Activated naive CD4-positive, alpha-beta T cell treated with anti-CD3 and anti-CD28 coated beads, Interleukin-2, amount 10 ng/mL, durations not matched to agents 7 days and 5 days (primary cell): ENCODE results near the gene DOK1.
"Not testable (repeated sequence)": the region's sequence is repeated elsewhere in the genome, so short reads cannot be mapped to it uniquely, and the experiment has no call there.

Experiments used
- CTCF ChIA-PET: fragments of 350-600 bp; sonication (Branson Sonifier 250); formaldehyde crosslinking; loops from one replicate; lab custom pipeline; 2021; ENCODE audit warnings: antibody characterized with exemption; lab: Charles Lee
- DNase-seq: peaks from one replicate; pipeline ENCODE4 v3.0.0-alpha.2; 2020
- H3K27ac Mint-ChIP-seq: one replicate; pipeline ENCODE4 v1.8.0; 2021; ENCODE audit warnings: mild to moderate bottlenecking, moderate library complexity, mixed read lengths
- H3K27me3 Mint-ChIP-seq: one replicate; pipeline ENCODE4 v1.8.0; 2021; ENCODE audit warnings: mild to moderate bottlenecking, mixed read lengths
- H3K36me3 Mint-ChIP-seq: one replicate; pipeline ENCODE4 v1.8.0; 2021; ENCODE audit warnings: mixed read lengths
- H3K4me1 Mint-ChIP-seq: one replicate; pipeline ENCODE4 v1.8.0; 2021; ENCODE audit warnings: mixed read lengths
- H3K4me3 Mint-ChIP-seq: one replicate; pipeline ENCODE4 v1.8.0; 2021; ENCODE audit warnings: mild to moderate bottlenecking, moderate library complexity, mixed read lengths
- H3K9me3 Mint-ChIP-seq: one replicate; pipeline ENCODE4 v1.8.0; 2021; ENCODE audit warnings: mixed read lengths

DOK1 gene

DNA sequence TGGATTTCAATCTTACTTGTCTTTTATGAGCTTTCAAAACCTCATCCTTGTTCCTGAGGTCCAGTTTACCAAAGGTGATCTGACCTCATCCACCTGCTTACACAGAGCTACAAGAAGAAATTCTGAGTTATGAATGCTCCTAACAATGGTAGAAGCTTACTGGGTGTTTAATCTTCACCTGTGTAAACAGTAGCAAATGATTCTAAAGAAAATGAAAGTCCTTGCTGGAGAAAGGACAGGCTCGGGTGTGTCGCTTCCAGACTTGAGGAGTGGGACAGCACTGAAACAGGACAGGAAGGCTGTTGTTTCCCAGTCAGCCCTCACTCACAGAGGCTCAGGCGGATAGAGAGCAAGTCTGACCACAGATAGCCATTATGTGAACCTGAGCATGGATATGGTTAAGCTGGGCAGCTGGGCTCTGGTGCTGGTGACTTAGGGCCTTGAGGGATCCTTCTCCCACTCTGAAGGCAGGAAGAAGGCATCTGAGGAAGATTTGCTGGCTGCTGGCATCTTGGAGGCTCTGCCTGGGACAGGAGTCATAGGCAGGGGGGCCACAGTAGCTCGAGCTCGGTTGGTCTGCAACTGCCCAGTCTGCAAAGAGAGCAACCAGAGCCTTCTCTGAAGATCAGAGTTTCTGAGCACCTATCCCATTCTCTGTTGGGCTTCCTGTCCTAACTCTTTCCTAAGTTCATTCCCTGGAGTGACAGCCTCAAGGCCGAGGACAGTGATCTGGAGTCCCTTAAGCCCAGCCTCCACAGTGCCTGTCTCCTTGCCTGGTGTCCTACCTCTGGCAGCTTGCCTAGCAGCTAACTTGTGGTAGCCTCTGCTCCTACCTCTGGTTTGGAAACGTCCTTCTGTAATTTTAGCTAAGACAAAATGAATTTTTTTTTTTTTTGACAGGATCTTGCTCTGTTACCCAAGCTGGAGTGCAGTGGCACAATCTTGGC is 4.0 kb downstream of the DOK1 start:
- CTCF ChIA-PET: interaction anchor here (0.7 to 3.6 kb wide), 4 partner anchors 12 to 41 kb away, joined by 3 to 11 read pairs (median 3); no protein-coding TSS in a partner anchor
- Mint-ChIP-seq H3K27me3 (peaks cover 32% of the 10 kb centered on the region), H3K4me1 (peaks cover 36% of the 10 kb centered on the region), H3K9me3 (no peaks in the 10 kb centered on the region), H3K36me3 (peaks cover 13% of the 10 kb centered on the region), H3K4me3 (no peak overlapping the region), H3K27ac (no peak overlapping the region)
- DNase-seq: no peak

DNA sequence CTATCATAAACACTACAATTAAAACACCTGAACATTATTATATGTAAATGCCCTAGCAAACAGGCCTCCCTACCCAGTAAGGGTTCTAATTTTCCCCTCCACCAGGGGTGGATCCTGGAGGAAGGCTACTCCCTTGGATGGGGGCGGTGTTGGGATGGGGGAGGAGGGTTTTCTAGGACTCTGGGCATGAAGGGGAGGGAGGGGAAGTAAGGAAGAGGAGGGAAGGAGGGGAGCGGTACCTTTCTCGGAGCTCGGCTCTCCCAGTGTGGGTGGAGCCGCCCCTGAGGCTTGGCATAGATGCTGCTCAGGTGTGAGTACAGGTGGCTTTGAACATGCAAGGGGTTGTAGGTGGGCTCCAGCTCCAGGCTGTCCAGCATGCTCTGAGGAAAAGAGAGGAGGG is 5.4 kb downstream of the DOK1 start:
- H3K9me3 Mint-ChIP-seq: no peaks in the 10 kb centered on the region
- H3K4me3 Mint-ChIP-seq: no peak overlapping the region
- no peak overlapping the region for H3K27ac Mint-ChIP-seq
- peaks cover 12% of the 10 kb centered on the region for H3K36me3 Mint-ChIP-seq
- no peak for DNase-seq
- peaks cover 27% of the 10 kb centered on the region for H3K27me3 Mint-ChIP-seq
- CTCF ChIA-PET: interaction anchor here (0.7 to 1.2 kb wide), 3 partner anchors 10 to 16 kb away, joined by 3 read pairs; no protein-coding TSS in a partner anchor
- peaks cover 34% of the 10 kb centered on the region for H3K4me1 Mint-ChIP-seq

DNA sequence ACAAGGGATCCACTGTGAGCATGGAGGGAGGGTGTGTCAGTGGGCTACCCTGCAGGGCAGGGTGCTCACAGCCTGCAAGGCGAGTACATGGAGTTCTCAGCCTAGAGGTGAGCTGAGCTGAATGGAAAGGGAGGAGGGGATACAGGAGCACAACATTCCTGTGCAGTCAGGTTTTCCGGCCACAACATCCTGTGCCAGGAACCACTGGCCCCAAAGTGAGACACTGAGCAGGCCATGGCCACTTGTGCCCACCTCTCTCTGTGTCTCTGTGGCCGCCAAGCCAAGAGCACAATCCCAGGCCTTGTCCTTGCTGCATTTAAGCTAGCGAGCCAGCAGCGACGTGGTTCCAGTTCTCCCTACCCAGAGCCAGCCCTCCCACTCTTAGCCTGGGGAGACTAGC is 6.1 kb downstream of the DOK1 start:
- CTCF ChIA-PET: no interaction called here
- Mint-ChIP-seq H3K4me1 (peaks cover 28% of the 10 kb centered on the region), H3K4me3 (no peak overlapping the region), H3K27me3 (peaks cover 26% of the 10 kb centered on the region), H3K9me3 (no peaks in the 10 kb centered on the region), H3K36me3 (peaks cover 12% of the 10 kb centered on the region), H3K27ac (no peak overlapping the region)
- DNase-seq: no peak

DNA sequence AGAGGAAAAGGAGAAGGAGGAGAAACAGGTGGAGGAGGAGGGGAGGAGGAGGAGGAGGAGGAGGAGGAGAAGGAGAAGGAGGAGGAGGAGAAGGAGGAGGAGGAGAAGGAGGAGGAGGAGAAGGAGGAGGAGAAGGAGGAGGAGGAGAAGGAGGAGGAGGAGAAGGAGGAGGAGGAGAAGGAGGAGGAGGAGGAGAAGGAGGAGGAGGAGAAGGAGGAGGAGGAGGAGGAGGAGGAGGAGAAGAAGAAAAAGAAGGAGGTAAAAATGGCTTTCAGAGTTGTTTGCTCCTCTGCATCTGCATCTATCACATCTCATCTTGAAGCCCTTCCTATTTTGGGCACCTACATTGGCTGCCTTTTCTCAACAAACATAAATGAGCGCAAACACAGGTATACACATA is 6.5 kb downstream of the DOK1 start:
- Mint-ChIP-seq H3K27me3 (peaks cover 26% of the 10 kb centered on the region), H3K36me3 (peaks cover 12% of the 10 kb centered on the region), H3K4me1 (peaks cover 25% of the 10 kb centered on the region)
- H3K9me3 Mint-ChIP-seq, H3K4me3 Mint-ChIP-seq, H3K27ac Mint-ChIP-seq, DNase-seq, CTCF ChIA-PET: not testable (repeated sequence)

DNA sequence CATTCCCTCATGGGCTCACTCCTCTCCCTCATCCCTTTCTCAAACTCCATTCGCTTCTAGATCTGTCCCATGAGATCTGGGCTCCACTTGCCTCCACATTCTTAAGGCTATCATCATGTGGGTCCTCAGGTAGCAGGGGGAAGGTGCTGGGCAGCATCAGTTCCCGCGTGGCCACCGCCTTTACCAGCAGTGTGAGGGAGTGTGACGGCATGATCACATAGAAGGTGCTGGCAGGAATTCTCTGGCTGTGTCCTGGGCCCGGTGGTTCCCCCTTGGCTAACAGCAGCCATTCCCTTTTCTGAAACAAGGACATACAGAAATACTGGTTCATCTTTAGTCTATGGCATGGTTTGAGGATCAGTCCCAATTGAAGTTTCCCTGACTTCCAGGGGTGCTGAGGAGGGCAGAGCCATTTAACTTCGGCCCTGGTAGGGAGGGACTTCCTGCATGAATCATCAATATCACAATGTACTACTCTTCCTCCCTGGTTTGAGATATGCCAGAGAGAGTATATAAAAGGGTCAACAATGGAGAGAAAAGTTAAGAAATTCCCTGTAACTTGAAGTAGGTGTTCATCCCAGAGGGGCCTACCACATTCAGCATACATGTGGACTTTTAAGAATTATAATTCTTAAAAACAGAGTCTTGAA is 7.7 kb downstream of the DOK1 start:
- DNase-seq: no peak
- peaks cover 28% of the 10 kb centered on the region for H3K4me1 Mint-ChIP-seq
- H3K36me3 Mint-ChIP-seq: peaks cover 2% of the 10 kb centered on the region
- no peaks in the 10 kb centered on the region for H3K9me3 Mint-ChIP-seq
- no peak overlapping the region for H3K4me3 Mint-ChIP-seq
- CTCF ChIA-PET: no interaction called here
- no peak overlapping the region for H3K27ac Mint-ChIP-seq
- peaks cover 26% of the 10 kb centered on the region for H3K27me3 Mint-ChIP-seq

DNA sequence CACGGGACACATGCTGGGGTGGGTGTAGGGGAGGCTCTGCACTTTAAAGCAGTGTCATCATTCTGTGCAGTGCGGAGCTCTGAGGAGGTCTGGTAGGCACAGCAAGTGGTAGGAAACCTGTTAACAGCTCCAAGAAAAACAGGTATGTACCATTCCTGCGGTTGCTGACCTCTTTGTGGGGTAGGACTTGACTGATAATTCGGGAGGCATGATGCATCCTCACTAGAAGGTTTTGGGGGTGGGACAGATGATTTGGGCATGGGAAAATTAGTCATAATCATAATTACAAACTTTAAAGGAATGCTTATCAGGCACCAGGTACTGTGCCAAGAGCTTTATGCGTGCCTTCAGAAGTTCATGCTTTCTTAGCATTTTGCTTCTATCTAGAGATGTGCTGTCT is 9.7 kb downstream of the DOK1 start:
- H3K27ac Mint-ChIP-seq: no peak overlapping the region
- H3K27me3 Mint-ChIP-seq: peaks cover 26% of the 10 kb centered on the region
- H3K4me1 Mint-ChIP-seq: peaks cover 34% of the 10 kb centered on the region
- CTCF ChIA-PET: interaction anchor here (0.9 kb wide), 1 partner anchor 24 kb away, joined by 4 read pairs; no protein-coding TSS in a partner anchor
- H3K36me3 Mint-ChIP-seq: no peaks in the 10 kb centered on the region
- H3K9me3 Mint-ChIP-seq: no peaks in the 10 kb centered on the region
- no peak overlapping the region for H3K4me3 Mint-ChIP-seq
- DNase-seq: no peak

DNA sequence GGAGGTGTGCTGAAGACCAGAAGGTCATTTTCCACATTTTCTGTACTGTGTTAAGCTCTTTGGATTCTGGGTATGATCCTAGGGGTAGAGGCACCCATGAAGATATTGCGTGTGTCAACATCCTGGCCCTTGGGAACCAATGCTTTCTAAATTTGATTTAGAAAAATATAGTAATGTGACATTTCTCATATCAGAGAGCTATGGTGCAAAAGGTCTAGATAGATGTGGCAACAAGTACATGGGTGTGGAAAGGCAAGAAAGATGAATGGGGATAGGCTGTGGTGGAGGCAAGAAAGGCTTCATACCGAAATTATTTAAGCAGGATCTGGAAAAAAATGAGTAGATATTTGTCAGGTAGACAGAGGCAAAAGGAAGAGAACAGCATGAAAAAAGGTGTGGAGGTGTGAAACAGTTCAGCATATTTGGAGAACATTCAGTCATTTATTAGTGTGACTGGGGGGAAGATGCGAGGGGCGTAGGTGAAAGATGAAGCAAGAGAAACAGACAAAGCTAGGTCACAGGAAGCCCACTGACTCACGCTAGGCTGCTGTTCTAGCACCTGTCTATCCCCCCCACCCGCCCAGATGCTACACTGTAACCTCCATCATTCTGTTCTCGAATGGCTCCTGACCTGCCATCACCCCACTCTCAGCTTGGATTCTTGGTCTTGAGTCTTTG is 11.7 kb downstream of the DOK1 start:
- peaks cover 13% of the 10 kb centered on the region for H3K27me3 Mint-ChIP-seq
- CTCF ChIA-PET: interaction anchor here (3.2 to 5.3 kb wide), 2 partner anchors 11 to 20 kb away, joined by 10 to 57 read pairs; no protein-coding TSS in a partner anchor
- H3K4me3 Mint-ChIP-seq: no peak overlapping the region
- H3K9me3 Mint-ChIP-seq: no peaks in the 10 kb centered on the region
- no peak overlapping the region for H3K27ac Mint-ChIP-seq
- DNase-seq: no peak
- peaks cover 29% of the 10 kb centered on the region for H3K4me1 Mint-ChIP-seq
- no peaks in the 10 kb centered on the region for H3K36me3 Mint-ChIP-seq

DNA sequence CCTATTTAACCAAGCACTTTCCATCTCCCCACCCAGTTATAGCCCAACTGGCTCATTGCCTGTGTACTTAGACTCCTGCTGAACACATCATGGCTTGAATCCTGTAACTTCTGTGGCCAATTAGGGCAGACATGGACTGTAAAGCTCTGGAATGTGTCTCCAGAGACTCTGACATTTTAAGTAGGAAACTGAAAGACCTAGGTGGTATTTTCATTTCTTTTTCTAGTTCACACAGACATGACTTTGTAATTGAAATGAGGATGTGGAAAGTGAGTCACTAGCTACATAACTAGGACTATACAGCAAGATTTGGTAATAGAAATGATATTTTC is 12.2 kb downstream of the DOK1 start:
- DNase-seq: no peak
- Mint-ChIP-seq H3K4me1 (peaks cover 29% of the 10 kb centered on the region), H3K4me3 (no peak overlapping the region), H3K27me3 (peaks cover 8% of the 10 kb centered on the region), H3K36me3 (no peaks in the 10 kb centered on the region), H3K27ac (no peak overlapping the region), H3K9me3 (no peaks in the 10 kb centered on the region)
- CTCF ChIA-PET: interaction anchor here (3.2 to 5.3 kb wide), 2 partner anchors 10 to 19 kb away, joined by 10 to 57 read pairs; no protein-coding TSS in a partner anchor

DNA sequence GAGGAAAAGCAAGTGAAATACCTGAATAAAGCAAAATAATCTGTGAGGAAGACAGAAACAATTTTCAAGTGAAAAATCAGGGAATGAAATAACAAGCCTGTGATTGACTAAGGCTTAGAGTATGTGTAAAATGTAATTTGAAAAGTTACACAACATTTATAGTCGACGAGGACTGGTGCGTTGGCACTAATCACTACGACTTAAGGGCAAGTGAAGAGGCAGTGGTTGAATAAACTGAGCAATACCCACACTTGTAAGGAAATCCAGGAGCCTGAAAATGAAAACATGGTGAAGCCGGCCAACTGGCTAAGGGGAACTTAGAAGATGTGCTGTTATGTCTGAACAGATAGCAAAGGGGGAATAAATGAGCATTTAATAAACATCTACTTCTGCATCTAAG is 13.4 kb downstream of the DOK1 start:
- no peak for DNase-seq
- H3K27me3 Mint-ChIP-seq: no peaks in the 10 kb centered on the region
- CTCF ChIA-PET: interaction anchor here (3.2 to 5.3 kb wide), 2 partner anchors 9 to 18 kb away, joined by 10 to 57 read pairs; no protein-coding TSS in a partner anchor
- no peak overlapping the region for H3K27ac Mint-ChIP-seq
- no peak overlapping the region for H3K4me3 Mint-ChIP-seq
- H3K36me3 Mint-ChIP-seq: no peaks in the 10 kb centered on the region
- peaks cover 20% of the 10 kb centered on the region for H3K4me1 Mint-ChIP-seq
- H3K9me3 Mint-ChIP-seq: no peaks in the 10 kb centered on the region

DNA sequence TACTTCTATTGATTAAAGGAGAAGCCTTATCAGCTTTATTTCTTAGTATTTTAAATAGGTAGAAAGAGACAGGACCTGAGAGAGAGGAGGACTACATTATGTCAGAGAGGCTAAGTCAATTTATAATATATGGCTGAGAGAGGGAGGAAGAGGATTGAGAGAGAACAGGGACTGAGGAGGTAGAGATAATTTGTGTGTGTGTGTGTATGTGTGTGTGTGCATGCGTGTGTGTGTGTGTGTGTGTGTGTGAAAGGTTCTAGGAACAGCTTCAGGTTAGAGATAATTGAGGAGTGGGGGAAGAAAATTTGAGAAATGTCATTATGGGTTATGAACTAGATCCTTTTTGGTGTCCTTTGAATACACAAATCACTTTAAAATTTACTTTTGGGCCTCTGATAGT is 15.2 kb downstream of the DOK1 start:
- CTCF ChIA-PET: interaction anchor here (0.9 to 5.3 kb wide), 2 partner anchors 10 to 16 kb away, joined by 3 to 57 read pairs; no protein-coding TSS in a partner anchor
- Mint-ChIP-seq H3K9me3 (no peaks in the 10 kb centered on the region), H3K27ac (no peak overlapping the region), H3K36me3 (peaks cover 4% of the 10 kb centered on the region), H3K4me3 (no peak overlapping the region), H3K4me1 (peaks cover 33% of the 10 kb centered on the region), H3K27me3 (no peaks in the 10 kb centered on the region)
- no peak for DNase-seq

DNA sequence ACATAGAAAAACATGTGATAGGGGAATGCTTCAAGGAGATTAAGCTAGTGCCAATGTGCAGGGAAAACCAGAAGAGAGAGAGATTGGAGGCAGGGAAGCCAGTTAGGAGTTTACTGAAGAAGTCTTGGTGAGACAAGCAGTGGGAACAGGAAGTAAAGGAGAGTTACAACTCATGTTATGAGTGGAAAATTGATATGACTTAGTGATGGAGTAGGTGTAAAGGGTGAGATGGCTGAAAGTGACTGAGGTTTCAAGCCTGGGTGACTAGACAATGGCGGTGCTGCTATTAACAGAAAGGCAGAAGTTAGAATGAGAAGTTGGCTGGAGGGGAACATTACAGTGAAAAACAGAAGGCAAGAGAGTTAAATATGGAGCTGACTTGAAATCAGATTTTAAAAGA is 16.5 kb downstream of the DOK1 start:
- Mint-ChIP-seq H3K4me3 (no peak overlapping the region), H3K4me1 (peaks cover 35% of the 10 kb centered on the region), H3K27me3 (no peaks in the 10 kb centered on the region), H3K27ac (no peak overlapping the region), H3K9me3 (no peaks in the 10 kb centered on the region), H3K36me3 (peaks cover 4% of the 10 kb centered on the region)
- CTCF ChIA-PET: interaction anchor here (0.7 to 1.0 kb wide), 3 partner anchors 12 to 20 kb away, joined by 3 to 5 read pairs (median 3); no protein-coding TSS in a partner anchor
- no peak for DNase-seq

DNA sequence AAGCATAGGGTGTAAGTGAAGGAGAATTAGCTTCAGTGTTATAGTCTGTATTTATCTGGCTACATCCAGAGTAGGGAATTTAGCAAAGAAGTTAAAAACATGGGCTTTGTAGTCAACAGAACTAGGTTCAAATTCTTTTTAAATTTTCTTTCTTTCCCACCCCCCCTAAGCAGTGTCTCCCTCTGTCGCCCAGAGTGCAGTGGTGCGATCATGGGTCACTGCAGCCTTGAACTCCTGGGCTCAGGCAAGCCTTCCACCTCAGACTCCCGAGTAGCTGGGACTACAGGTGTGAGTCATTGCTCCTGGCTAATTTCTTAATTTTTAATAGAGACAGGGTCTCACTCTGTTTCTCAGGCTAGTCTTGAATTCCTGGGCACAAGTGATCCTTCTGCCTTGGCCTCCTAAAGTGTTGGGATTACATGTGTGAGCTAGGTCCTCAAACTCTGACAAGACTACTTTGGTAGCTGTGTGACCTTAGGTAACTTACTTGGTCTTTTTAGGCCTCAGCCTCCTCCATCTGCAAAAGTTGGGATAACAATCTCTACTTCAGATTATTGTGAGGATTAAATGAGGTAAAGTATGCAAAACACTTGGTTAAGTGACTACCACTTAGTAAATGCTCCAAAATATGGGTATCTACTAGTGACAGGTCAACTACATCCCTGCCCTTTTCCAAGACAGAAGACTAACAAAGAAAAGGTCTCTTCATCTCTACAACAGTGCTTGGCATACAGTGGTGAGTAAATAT is 17.8 kb downstream of the DOK1 start:
- Mint-ChIP-seq H3K4me3 (no peak overlapping the region), H3K9me3 (no peaks in the 10 kb centered on the region), H3K36me3 (peaks cover 4% of the 10 kb centered on the region), H3K27me3 (no peaks in the 10 kb centered on the region), H3K4me1 (peaks cover 35% of the 10 kb centered on the region), H3K27ac (no peak overlapping the region)
- DNase-seq: no peak
- CTCF ChIA-PET: interaction anchor here (1.0 to 7.5 kb wide), 2 partner anchors 15 to 41 kb away, joined by 3 to 62 read pairs; no protein-coding TSS in a partner anchor
